SK-N-SH treated with all-trans-retinoic acid at 6 μM for 48 hours (cell line): Measurements from ENCODE around the gene GALNTL6.

Source experiments
- ATAC-seq: fragments of 200-7000 bp; cut with Tn5 transposase; 3 replicates; pipeline ENCODE4 v1.9.1; 2020; ENCODE audit warnings: mild to moderate bottlenecking, moderate library complexity
- ARNTL ChIP-seq: fragments of 450-650 bp; formaldehyde crosslinking; IDR thresholded peaks from 2 replicates; pipeline ENCODE4 v1.5.0; 2020; ENCODE audit warnings: low read depth, mild to moderate bottlenecking, moderate library complexity, borderline replicate concordance
- BACH2 ChIP-seq: fragments of 250-450 bp; sonication (Bioruptor Pico); IDR thresholded peaks from 2 replicates; pipeline ENCODE4 v1.9.0; 2021; ENCODE audit warnings: mild to moderate bottlenecking, borderline replicate concordance
- CREB5 ChIP-seq: fragments of 250-450 bp; sonication (Bioruptor Pico); IDR thresholded peaks from 2 replicates; pipeline ENCODE4 v1.5.1; 2020; ENCODE audit warnings: low read depth, mild to moderate bottlenecking, moderate library complexity
- CSDC2 ChIP-seq: fragments of 250-450 bp; sonication (Bioruptor Pico); IDR thresholded peaks from 2 replicates; pipeline ENCODE4 v1.5.0; 2020; ENCODE audit warnings: mild to moderate bottlenecking, moderate library complexity
- CSRNP3 ChIP-seq: fragments of 250-450 bp; sonication (Bioruptor Pico); IDR thresholded peaks from 2 replicates; pipeline ENCODE4 v1.5.1; 2021; ENCODE audit warnings: mild to moderate bottlenecking, moderate library complexity
- ESRRG ChIP-seq: fragments of 250-450 bp; sonication (Bioruptor Pico); IDR thresholded peaks from 2 replicates; pipeline ENCODE4 v1.6.1; 2021; ENCODE audit warnings: mild to moderate bottlenecking
- GLIS3 ChIP-seq: fragments of 250-450 bp; sonication (Bioruptor Pico); IDR thresholded peaks from 2 replicates; pipeline ENCODE4 v1.5.0; 2020; ENCODE audit warnings: mild to moderate bottlenecking, moderate library complexity
- ISL1 ChIP-seq: fragments of 250-450 bp; sonication (Bioruptor Pico); IDR thresholded peaks from 2 replicates; pipeline ENCODE4 v2.1.2; 2022; ENCODE audit warnings: mild to moderate bottlenecking, moderate library complexity
- OSR1 ChIP-seq: fragments of 250-450 bp; sonication (Bioruptor Pico); IDR thresholded peaks from 2 replicates; pipeline ENCODE4 v1.8.0; 2022; ENCODE audit warnings: moderate library complexity, mild to moderate bottlenecking, inconsistent platforms
- POU6F1 ChIP-seq: fragments of 250-450 bp; sonication (Bioruptor Pico); IDR thresholded peaks from 2 replicates; pipeline ENCODE4 v1.8.0; 2021; ENCODE audit warnings: low read depth, mild to moderate bottlenecking, moderate library complexity, borderline replicate concordance
- PPARA ChIP-seq: fragments of 250-450 bp; sonication (Bioruptor Pico); IDR thresholded peaks from 2 replicates; pipeline ENCODE4 v1.5.0; 2020; ENCODE audit warnings: mild to moderate bottlenecking, borderline replicate concordance
- RARB ChIP-seq: fragments of 250-450 bp; sonication (Bioruptor Pico); IDR thresholded peaks from 2 replicates; pipeline ENCODE4 v1.8.0; 2021; ENCODE audit warnings: mild to moderate bottlenecking, moderate library complexity
- SNAI2 ChIP-seq: fragments of 250-450 bp; sonication (Bioruptor Pico); IDR thresholded peaks from 2 replicates; pipeline ENCODE4 v1.5.0; 2020; ENCODE audit warnings: mild to moderate bottlenecking, moderate library complexity
- TCF4 ChIP-seq: fragments of 250-450 bp; sonication (Bioruptor Pico); IDR thresholded peaks from 2 replicates; pipeline ENCODE4 v1.8.0; 2021; ENCODE audit warnings: mild to moderate bottlenecking, moderate library complexity, borderline replicate concordance
- ZC3H10 ChIP-seq: fragments of 250-450 bp; sonication (Bioruptor Pico); IDR thresholded peaks from 2 replicates; pipeline ENCODE4 v1.5.1; 2021; ENCODE audit warnings: mild to moderate bottlenecking, moderate library complexity
- ZFP3 ChIP-seq: fragments of 250-450 bp; sonication (Bioruptor Pico); IDR thresholded peaks from 2 replicates; pipeline ENCODE4 v1.5.0; 2020; ENCODE audit warnings: mild to moderate bottlenecking, moderate library complexity
- ZFP30 ChIP-seq: fragments of 450-650 bp; formaldehyde crosslinking; IDR thresholded peaks from 2 replicates; pipeline ENCODE4 v1.5.0; 2022; ENCODE audit warnings: mild to moderate bottlenecking, moderate library complexity
- ZNF565 ChIP-seq: fragments of 450-650 bp; formaldehyde crosslinking; conservative IDR thresholded peaks from 2 replicates; pipeline ENCODE4 v1.5.0; 2020; ENCODE audit warnings: low read depth, mild to moderate bottlenecking, moderate library complexity
- ZNF70 ChIP-seq: fragments of 450-650 bp; formaldehyde crosslinking; IDR thresholded peaks from 2 replicates; pipeline ENCODE4 v1.5.0; 2020; ENCODE audit warnings: mild to moderate bottlenecking, moderate library complexity
- TF ChIP-seq, protein P1 (sequence below): fragments of 250-450 bp; sonication (Bioruptor Pico); IDR thresholded peaks from 2 replicates; pipeline ENCODE4 v1.5.0; 2020; ENCODE audit warnings: mild to moderate bottlenecking, moderate library complexity
- TF ChIP-seq, protein P2 (sequence below): fragments of 250-450 bp; sonication (Bioruptor Pico); IDR thresholded peaks from 2 replicates; pipeline ENCODE4 v1.8.0; 2020; ENCODE audit warnings: mild to moderate bottlenecking, moderate library complexity, borderline replicate concordance

GALNTL6 gene

DNA sequence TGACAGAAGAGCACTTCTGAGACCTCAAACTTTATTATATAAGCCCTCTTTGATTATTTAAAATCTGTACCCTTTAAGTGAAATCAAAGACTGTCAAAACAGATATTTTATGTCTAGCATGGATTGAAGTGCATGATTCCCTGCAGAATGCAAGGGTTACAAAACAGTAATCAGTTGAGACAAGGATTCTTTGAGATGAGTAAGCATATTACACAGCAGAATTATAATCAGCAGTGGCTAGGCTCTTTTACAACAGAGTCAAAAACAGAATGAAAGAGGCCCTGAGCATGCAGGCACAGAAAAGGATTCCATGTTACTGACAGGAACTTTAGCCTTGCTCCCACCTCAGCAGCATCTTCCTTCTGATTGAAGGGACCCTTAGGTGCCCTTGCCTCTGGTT lies 867.5 kb downstream of the GALNTL6 start:
- no peak for TF ChIP-seq RARB (CRISPR knock-in tag)
- TF ChIP-seq, protein P1, sequence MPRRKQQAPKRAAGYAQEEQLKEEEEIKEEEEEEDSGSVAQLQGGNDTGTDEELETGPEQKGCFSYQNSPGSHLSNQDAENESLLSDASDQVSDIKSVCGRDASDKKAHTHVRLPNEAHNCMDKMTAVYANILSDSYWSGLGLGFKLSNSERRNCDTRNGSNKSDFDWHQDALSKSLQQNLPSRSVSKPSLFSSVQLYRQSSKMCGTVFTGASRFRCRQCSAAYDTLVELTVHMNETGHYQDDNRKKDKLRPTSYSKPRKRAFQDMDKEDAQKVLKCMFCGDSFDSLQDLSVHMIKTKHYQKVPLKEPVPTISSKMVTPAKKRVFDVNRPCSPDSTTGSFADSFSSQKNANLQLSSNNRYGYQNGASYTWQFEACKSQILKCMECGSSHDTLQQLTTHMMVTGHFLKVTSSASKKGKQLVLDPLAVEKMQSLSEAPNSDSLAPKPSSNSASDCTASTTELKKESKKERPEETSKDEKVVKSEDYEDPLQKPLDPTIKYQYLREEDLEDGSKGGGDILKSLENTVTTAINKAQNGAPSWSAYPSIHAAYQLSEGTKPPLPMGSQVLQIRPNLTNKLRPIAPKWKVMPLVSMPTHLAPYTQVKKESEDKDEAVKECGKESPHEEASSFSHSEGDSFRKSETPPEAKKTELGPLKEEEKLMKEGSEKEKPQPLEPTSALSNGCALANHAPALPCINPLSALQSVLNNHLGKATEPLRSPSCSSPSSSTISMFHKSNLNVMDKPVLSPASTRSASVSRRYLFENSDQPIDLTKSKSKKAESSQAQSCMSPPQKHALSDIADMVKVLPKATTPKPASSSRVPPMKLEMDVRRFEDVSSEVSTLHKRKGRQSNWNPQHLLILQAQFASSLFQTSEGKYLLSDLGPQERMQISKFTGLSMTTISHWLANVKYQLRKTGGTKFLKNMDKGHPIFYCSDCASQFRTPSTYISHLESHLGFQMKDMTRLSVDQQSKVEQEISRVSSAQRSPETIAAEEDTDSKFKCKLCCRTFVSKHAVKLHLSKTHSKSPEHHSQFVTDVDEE (CRISPR knock-in tag) = no peak
- no peak for TF ChIP-seq TCF4 (CRISPR knock-in tag)
- TF ChIP-seq ZFP30 = no peak
- no peak for TF ChIP-seq CSRNP3 (CRISPR knock-in tag)
- no peak for TF ChIP-seq ZNF70 (CRISPR knock-in tag)
- TF ChIP-seq ZNF565 (CRISPR knock-in tag) = no peak
- no peak for TF ChIP-seq CREB5 (CRISPR knock-in tag)
- TF ChIP-seq OSR1 (CRISPR knock-in tag) = no peak
- no peak for TF ChIP-seq CSDC2 (CRISPR knock-in tag)
- no peak for TF ChIP-seq ARNTL

GRCh38 chr4:172683021-172683420 lies 869.8 kb downstream of the GALNTL6 start:
- no peak for ATAC-seq
- TF ChIP-seq OSR1 (CRISPR knock-in tag) = no peak
- TF ChIP-seq RARB (CRISPR knock-in tag) = no peak
- no peak for TF ChIP-seq ZNF70 (CRISPR knock-in tag)
- TF ChIP-seq, protein P2, sequence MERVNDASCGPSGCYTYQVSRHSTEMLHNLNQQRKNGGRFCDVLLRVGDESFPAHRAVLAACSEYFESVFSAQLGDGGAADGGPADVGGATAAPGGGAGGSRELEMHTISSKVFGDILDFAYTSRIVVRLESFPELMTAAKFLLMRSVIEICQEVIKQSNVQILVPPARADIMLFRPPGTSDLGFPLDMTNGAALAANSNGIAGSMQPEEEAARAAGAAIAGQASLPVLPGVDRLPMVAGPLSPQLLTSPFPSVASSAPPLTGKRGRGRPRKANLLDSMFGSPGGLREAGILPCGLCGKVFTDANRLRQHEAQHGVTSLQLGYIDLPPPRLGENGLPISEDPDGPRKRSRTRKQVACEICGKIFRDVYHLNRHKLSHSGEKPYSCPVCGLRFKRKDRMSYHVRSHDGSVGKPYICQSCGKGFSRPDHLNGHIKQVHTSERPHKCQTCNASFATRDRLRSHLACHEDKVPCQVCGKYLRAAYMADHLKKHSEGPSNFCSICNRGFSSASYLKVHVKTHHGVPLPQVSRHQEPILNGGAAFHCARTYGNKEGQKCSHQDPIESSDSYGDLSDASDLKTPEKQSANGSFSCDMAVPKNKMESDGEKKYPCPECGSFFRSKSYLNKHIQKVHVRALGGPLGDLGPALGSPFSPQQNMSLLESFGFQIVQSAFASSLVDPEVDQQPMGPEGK (CRISPR knock-in tag) = no peak
- TF ChIP-seq ISL1 = no peak
- TF ChIP-seq POU6F1 = no peak
- TF ChIP-seq PPARA (CRISPR knock-in tag) = no peak
- no peak for TF ChIP-seq GLIS3 (CRISPR knock-in tag)
- TF ChIP-seq ARNTL = no peak
- TF ChIP-seq CSRNP3 (CRISPR knock-in tag) = no peak
- TF ChIP-seq BACH2 = no peak
- no peak for TF ChIP-seq ESRRG (CRISPR knock-in tag)
- TF ChIP-seq CSDC2 (CRISPR knock-in tag) = no peak
- TF ChIP-seq, protein P1 (CRISPR knock-in tag) = no peak
- TF ChIP-seq SNAI2 (CRISPR knock-in tag) = no peak
- no peak for TF ChIP-seq ZC3H10 (CRISPR knock-in tag)
- no peak for TF ChIP-seq ZFP3 (CRISPR knock-in tag)
- TF ChIP-seq CREB5 (CRISPR knock-in tag) = no peak

More for the DNA sequence above, 867.5 kb downstream of the GALNTL6 start:
- no peak for ATAC-seq
